HepG2 (cell line): Measurements from ENCODE around the gene LSMEM2. TPM values are rescaled to one million over a fixed set of nuclear protein-coding genes. Genes with fewer than 3 reads are reported as not detected.

Experiments used
- BHLHE40 ChIP-seq: IDR thresholded peaks from 2 replicates; pipeline ENCODE4 v1.6.1; 2011; ENCODE audit warnings: low read length, improper control_type of control experiment
- ELF1 ChIP-seq: sonication (generic); formaldehyde crosslinking; IDR thresholded peaks from 2 replicates; pipeline ENCODE4 v1.4.0; 2020; ENCODE audit warnings: missing genetic modification reagents
- GABPB1 ChIP-seq: IDR thresholded peaks from 2 replicates; pipeline ENCODE4 v1.6.1; 2016; ENCODE audit warnings: mild to moderate bottlenecking, missing genetic modification reagents, moderate library complexity, missing compliant biosample characterization
- ISL2 ChIP-seq: sonication (generic); formaldehyde crosslinking; IDR thresholded peaks from 2 replicates; pipeline ENCODE4 v1.5.0; 2020; ENCODE audit warnings: missing genetic modification reagents
- NR2F1 ChIP-seq, 2 experiments: fragments of 450-650 bp in 1 of 2; formaldehyde crosslinking in 1 of 2; IDR thresholded peaks; 2 replicates each; pipeline versions ENCODE4 v1.5.0 to v1.6.1; 2016 to 2020; ENCODE audit warnings: mild to moderate bottlenecking in 1 of 2, missing compliant biosample characterization in 1 of 2, missing genetic modification reagents in 1 of 2, moderate library complexity in 1 of 2
- PHF21A ChIP-seq: sonication (generic); formaldehyde crosslinking; IDR thresholded peaks from 2 replicates; pipeline ENCODE4 v1.5.0; 2020; ENCODE audit warnings: mild to moderate bottlenecking, missing genetic modification reagents
- ZFP90 ChIP-seq: sonication (generic); formaldehyde crosslinking; IDR thresholded peaks from 2 replicates; pipeline ENCODE4 v1.8.0; 2022; ENCODE audit warnings: missing genetic modification reagents, mild to moderate bottlenecking, inconsistent platforms, borderline replicate concordance
- ZNF205 ChIP-seq: IDR thresholded peaks from 2 replicates; pipeline ENCODE4 v1.6.1; 2018; ENCODE audit warnings: missing biosample characterization, missing genetic modification reagents
- ZNF329 ChIP-seq: sonication (generic); formaldehyde crosslinking; IDR thresholded peaks from 2 replicates; pipeline ENCODE4 v1.9.0; 2021; ENCODE audit warnings: low read depth, mild to moderate bottlenecking, missing genetic modification reagents
- ZNF790 ChIP-seq: sonication (generic); formaldehyde crosslinking; IDR thresholded peaks from 2 replicates; pipeline ENCODE4 v1.8.0; 2022; ENCODE audit warnings: missing genetic modification reagents, mild to moderate bottlenecking, borderline replicate concordance
- polyA plus RNA-seq, 8 experiments: library from polyadenylated mRNA; depleted of rRNA in 3 of 8; stranded (reverse) in 7 of 8; unstranded in 1 of 8; fragments of >200 nt; fragmentation: Illumina TruSeq in 4 of 8; extraction: Trizol in 4 of 8; gene quantifications; 2 replicates each; pipeline versions ENCODE4 v1.2.1 to v1.2.3, GENCODE V29; 2011 to 2016; ENCODE audit warnings: low read depth in 4 of 8, missing spikeins in 1 of 8, mixed read lengths in 1 of 8; ENCODE audit not compliant: insufficient read depth in 1 of 8
- total RNA-seq, 5 experiments: library from RNA; depleted of rRNA; stranded (reverse); fragments of >200 nt; fragmentation: Illumina TruSeq; extraction: Trizol; gene quantifications; 2 replicates each; pipeline ENCODE4 v1.2.3, GENCODE V29; 2016; ENCODE audit warnings: low read depth in 1 of 5
- TF ChIP-seq, protein P1 (sequence below): sonication (generic); formaldehyde crosslinking; IDR thresholded peaks from 2 replicates; pipeline ENCODE4 v1.4.0; 2020; ENCODE audit warnings: missing genetic modification reagents
- TF ChIP-seq, protein P2 (sequence below): IDR thresholded peaks from 2 replicates; pipeline ENCODE4 v1.6.1; 2016; ENCODE audit warnings: missing compliant biosample characterization, missing genetic modification reagents, borderline replicate concordance
- TF ChIP-seq, protein P3 (sequence below): sonication (generic); formaldehyde crosslinking; IDR thresholded peaks from 2 replicates; pipeline ENCODE4 v1.8.1; 2023; ENCODE audit warnings: mild to moderate bottlenecking, missing genetic modification reagents, borderline replicate concordance
- TF ChIP-seq, protein P4 (sequence below): sonication (generic); formaldehyde crosslinking; IDR thresholded peaks from 2 replicates; pipeline ENCODE4 v1.5.1; 2020; ENCODE audit warnings: mild to moderate bottlenecking, missing genetic modification reagents, borderline replicate concordance

LSMEM2 gene
- total and polyA plus RNA-seq, 2 of the 13 experiments (the other 11 are each of a cell fraction or from before 2014, with no cell fraction given) = 0.07 to 0.41 TPM

DNA sequence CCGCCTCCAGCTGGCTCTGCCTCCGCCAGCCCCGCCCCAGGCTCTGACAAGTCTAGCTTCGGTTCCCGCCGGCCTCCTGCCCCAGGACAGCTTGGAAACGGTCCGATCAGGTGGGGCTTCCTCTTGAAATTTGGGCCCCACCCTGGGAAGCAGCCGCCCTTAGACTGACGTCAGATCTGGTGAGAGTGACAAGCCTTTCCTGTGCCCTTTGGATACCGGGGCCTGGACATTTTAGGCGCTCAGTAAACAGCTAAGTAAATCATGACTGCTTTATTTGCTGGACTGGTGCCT lies 20.7 kb downstream of the LSMEM2 start (continued):
- TF ChIP-seq ELF1 (CRISPR knock-in tag) = 0 out of 2 replicates have a peak, but pooled peaks have one; percentile 2
- TF ChIP-seq BHLHE40 = 0 out of 2 replicates have a peak, but pooled peaks have one; percentile 2
- TF ChIP-seq GABPB1 (CRISPR knock-in tag) = peak; percentile 51; the same call in 1 of the 2 replicates
- 0 out of 2 replicates have a peak, but pooled peaks have one; percentile 15 for TF ChIP-seq ISL2 (CRISPR knock-in tag)
- TF ChIP-seq, protein P1, sequence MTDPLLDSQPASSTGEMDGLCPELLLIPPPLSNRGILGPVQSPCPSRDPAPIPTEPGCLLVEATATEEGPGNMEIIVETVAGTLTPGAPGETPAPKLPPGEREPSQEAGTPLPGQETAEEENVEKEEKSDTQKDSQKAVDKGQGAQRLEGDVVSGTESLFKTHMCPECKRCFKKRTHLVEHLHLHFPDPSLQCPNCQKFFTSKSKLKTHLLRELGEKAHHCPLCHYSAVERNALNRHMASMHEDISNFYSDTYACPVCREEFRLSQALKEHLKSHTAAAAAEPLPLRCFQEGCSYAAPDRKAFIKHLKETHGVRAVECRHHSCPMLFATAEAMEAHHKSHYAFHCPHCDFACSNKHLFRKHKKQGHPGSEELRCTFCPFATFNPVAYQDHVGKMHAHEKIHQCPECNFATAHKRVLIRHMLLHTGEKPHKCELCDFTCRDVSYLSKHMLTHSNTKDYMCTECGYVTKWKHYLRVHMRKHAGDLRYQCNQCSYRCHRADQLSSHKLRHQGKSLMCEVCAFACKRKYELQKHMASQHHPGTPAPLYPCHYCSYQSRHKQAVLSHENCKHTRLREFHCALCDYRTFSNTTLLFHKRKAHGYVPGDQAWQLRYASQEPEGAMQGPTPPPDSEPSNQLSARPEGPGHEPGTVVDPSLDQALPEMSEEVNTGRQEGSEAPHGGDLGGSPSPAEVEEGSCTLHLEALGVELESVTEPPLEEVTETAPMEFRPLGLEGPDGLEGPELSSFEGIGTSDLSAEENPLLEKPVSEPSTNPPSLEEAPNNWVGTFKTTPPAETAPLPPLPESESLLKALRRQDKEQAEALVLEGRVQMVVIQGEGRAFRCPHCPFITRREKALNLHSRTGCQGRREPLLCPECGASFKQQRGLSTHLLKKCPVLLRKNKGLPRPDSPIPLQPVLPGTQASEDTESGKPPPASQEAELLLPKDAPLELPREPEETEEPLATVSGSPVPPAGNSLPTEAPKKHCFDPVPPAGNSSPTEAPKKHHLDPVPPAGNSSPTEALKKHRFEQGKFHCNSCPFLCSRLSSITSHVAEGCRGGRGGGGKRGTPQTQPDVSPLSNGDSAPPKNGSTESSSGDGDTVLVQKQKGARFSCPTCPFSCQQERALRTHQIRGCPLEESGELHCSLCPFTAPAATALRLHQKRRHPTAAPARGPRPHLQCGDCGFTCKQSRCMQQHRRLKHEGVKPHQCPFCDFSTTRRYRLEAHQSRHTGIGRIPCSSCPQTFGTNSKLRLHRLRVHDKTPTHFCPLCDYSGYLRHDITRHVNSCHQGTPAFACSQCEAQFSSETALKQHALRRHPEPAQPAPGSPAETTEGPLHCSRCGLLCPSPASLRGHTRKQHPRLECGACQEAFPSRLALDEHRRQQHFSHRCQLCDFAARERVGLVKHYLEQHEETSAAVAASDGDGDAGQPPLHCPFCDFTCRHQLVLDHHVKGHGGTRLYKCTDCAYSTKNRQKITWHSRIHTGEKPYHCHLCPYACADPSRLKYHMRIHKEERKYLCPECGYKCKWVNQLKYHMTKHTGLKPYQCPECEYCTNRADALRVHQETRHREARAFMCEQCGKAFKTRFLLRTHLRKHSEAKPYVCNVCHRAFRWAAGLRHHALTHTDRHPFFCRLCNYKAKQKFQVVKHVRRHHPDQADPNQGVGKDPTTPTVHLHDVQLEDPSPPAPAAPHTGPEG (CRISPR knock-in tag) = peak; percentile 16; the same call in 1 of the 2 replicates
- TF ChIP-seq, protein P2, sequence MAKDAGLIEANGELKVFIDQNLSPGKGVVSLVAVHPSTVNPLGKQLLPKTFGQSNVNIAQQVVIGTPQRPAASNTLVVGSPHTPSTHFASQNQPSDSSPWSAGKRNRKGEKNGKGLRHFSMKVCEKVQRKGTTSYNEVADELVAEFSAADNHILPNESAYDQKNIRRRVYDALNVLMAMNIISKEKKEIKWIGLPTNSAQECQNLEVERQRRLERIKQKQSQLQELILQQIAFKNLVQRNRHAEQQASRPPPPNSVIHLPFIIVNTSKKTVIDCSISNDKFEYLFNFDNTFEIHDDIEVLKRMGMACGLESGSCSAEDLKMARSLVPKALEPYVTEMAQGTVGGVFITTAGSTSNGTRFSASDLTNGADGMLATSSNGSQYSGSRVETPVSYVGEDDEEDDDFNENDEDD (CRISPR knock-in tag) = peak; percentile 16; the same call in 1 of the 2 replicates
- TF ChIP-seq, protein P3, sequence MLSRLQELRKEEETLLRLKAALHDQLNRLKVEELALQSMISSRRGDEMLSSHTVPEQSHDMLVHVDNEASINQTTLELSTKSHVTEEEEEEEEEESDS (CRISPR knock-in tag) = peak; percentile 56; the same call in 1 of the 2 replicates
- TF ChIP-seq ZNF790 (CRISPR knock-in tag) = 0 out of 2 replicates have a peak, but pooled peaks have one; percentile 12
- TF ChIP-seq PHF21A (CRISPR knock-in tag) = peak; percentile 86
- 0 out of 2 replicates have a peak, but pooled peaks have one; percentile 6 for TF ChIP-seq ZFP90 (CRISPR knock-in tag)
- TF ChIP-seq NR2F1 (CRISPR knock-in tag; IDR thresholded peaks at IDR 0.05) = no peak
- TF ChIP-seq ZNF329 (CRISPR knock-in tag) = no peak
- TF ChIP-seq ZNF205 (CRISPR knock-in tag) = peak; percentile 98
- TF ChIP-seq, protein P4, sequence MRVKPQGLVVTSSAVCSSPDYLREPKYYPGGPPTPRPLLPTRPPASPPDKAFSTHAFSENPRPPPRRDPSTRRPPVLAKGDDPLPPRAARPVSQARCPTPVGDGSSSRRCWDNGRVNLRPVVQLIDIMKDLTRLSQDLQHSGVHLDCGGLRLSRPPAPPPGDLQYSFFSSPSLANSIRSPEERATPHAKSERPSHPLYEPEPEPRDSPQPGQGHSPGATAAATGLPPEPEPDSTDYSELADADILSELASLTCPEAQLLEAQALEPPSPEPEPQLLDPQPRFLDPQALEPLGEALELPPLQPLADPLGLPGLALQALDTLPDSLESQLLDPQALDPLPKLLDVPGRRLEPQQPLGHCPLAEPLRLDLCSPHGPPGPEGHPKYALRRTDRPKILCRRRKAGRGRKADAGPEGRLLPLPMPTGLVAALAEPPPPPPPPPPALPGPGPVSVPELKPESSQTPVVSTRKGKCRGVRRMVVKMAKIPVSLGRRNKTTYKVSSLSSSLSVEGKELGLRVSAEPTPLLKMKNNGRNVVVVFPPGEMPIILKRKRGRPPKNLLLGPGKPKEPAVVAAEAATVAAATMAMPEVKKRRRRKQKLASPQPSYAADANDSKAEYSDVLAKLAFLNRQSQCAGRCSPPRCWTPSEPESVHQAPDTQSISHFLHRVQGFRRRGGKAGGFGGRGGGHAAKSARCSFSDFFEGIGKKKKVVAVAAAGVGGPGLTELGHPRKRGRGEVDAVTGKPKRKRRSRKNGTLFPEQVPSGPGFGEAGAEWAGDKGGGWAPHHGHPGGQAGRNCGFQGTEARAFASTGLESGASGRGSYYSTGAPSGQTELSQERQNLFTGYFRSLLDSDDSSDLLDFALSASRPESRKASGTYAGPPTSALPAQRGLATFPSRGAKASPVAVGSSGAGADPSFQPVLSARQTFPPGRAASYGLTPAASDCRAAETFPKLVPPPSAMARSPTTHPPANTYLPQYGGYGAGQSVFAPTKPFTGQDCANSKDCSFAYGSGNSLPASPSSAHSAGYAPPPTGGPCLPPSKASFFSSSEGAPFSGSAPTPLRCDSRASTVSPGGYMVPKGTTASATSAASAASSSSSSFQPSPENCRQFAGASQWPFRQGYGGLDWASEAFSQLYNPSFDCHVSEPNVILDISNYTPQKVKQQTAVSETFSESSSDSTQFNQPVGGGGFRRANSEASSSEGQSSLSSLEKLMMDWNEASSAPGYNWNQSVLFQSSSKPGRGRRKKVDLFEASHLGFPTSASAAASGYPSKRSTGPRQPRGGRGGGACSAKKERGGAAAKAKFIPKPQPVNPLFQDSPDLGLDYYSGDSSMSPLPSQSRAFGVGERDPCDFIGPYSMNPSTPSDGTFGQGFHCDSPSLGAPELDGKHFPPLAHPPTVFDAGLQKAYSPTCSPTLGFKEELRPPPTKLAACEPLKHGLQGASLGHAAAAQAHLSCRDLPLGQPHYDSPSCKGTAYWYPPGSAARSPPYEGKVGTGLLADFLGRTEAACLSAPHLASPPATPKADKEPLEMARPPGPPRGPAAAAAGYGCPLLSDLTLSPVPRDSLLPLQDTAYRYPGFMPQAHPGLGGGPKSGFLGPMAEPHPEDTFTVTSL (CRISPR knock-in tag) = no peak
